ENCODE results near the gene PSMA3.
A peak's percentile ranks its signal among the peaks of the same experiment; 100 is the strongest.
"Not testable (repeated sequence)": the region's sequence is repeated elsewhere in the genome, so short reads cannot be mapped to it uniquely, and the experiment has no call there.

Gene PSMA3

GRCh38 chr14:58244556-58245387 lies at the start of gene PSMA3:
PSMA3 (plus strand) TSS chr14:58244843; CDS start chr14:58244921, 78 bp downstream.
- DNase-seq (ENCODE audit: low read depth, low spot score) = peak; percentile 87

- no peak for DNase-seq (ENCODE audit: low read depth, low spot score)
These were observed 48.4 kb upstream of the PSMA3 start for GRCh38 chr14:58196198-58196597.

GRCh38 chr14:58198086-58198485 lies 46.6 kb upstream of the PSMA3 start:
- DNase-seq (ENCODE audit: low read depth, low spot score) = no peak

GRCh38 chr14:58199726-58200479 lies 44.7 kb upstream of the PSMA3 start, which contains the start of gene ACTR10:
ACTR10 (plus strand) TSS chr14:58200149; CDS start chr14:58200218, 69 bp downstream.
- peak; percentile 30 for DNase-seq (ENCODE audit: low read depth, low spot score)

- no peak for DNase-seq (ENCODE audit: low read depth, low spot score)
These were observed 44.2 kb upstream of the PSMA3 start for GRCh38 chr14:58200480-58200841.

- DNase-seq (ENCODE audit: low read depth, low spot score) = no peak
These were observed 43.8 kb upstream of the PSMA3 start for GRCh38 chr14:58200846-58201245.

GRCh38 chr14:58213176-58213575 lies 31.5 kb upstream of the PSMA3 start:
- no peak for DNase-seq (ENCODE audit: low read depth, low spot score)

GRCh38 chr14:58215191-58215914 lies 29.3 kb upstream of the PSMA3 start:
- DNase-seq (ENCODE audit: low read depth, low spot score) = no peak

GRCh38 chr14:58216544-58216943 lies 28.1 kb upstream of the PSMA3 start:
- DNase-seq (ENCODE audit: low read depth, low spot score) = no peak

- DNase-seq (ENCODE audit: low read depth, low spot score) = no peak
These were observed 17.4 kb upstream of the PSMA3 start for GRCh38 chr14:58227096-58227819.

- DNase-seq (ENCODE audit: low read depth, low spot score) = no peak
These were observed 6.1 kb upstream of the PSMA3 start for GRCh38 chr14:58238252-58239243.

- DNase-seq (ENCODE audit: low read depth, low spot score) = no peak
These were observed 5.1 kb upstream of the PSMA3 start for GRCh38 chr14:58239244-58240195.

GRCh38 chr14:58243790-58244555 lies 670 bp upstream of the PSMA3 start:
- DNase-seq (ENCODE audit: low read depth, low spot score) = no peak

- DNase-seq (ENCODE audit: low read depth, low spot score) = no peak
These were observed 919 bp downstream of the PSMA3 start for GRCh38 chr14:58245562-58245961.

- no peak for DNase-seq (ENCODE audit: low read depth, low spot score)
These were observed 5.0 kb downstream of the PSMA3 start for GRCh38 chr14:58249611-58250010.

- DNase-seq (ENCODE audit: low read depth, low spot score) = no peak
These were observed 13.5 kb downstream of the PSMA3 start for GRCh38 chr14:58258156-58258555.

- not testable (repeated sequence) for DNase-seq (ENCODE audit: low read depth, low spot score)
These were observed 17.4 kb downstream of the PSMA3 start for GRCh38 chr14:58262005-58262404.

- DNase-seq (ENCODE audit: low read depth, low spot score) = no peak
These were observed 20.8 kb downstream of the PSMA3 start for GRCh38 chr14:58265401-58265800.
